Femur (tissue), 1 donor: Measurements from ENCODE around the gene SPOUT1.
A peak's percentile ranks its signal among the peaks of the same experiment; 100 is the strongest.

Experiments used
- DNase-seq: peaks from one replicate; pipeline ENCODE4 v3.0.0-alpha.2; 2017

Gene SPOUT1

GRCh38 chr9:128836509-128837145 is 7.0 kb upstream of the SPOUT1 start:
- DNase-seq: no peak

GRCh38 chr9:128835246-128836210 is 5.9 kb upstream of the SPOUT1 start:
- DNase-seq: no peak

- no peak for DNase-seq
Measured at GRCh38 chr9:128833696-128834095, 4.1 kb upstream of the SPOUT1 start.

- no peak for DNase-seq
Measured at GRCh38 chr9:128828719-128829452, 708 bp downstream of the SPOUT1 start.

- DNase-seq: no peak
Measured at GRCh38 chr9:128828267-128828666, 1.3 kb downstream of the SPOUT1 start.

GRCh38 chr9:128825923-128826700 is 3.5 kb downstream of the SPOUT1 start:
- DNase-seq: no peak

GRCh38 chr9:128824911-128825310 is 4.7 kb downstream of the SPOUT1 start:
- no peak for DNase-seq

GRCh38 chr9:128823903-128824406 is 5.6 kb downstream of the SPOUT1 start:
- no peak for DNase-seq

- no peak for DNase-seq
Measured at GRCh38 chr9:128823362-128823902, 6.2 kb downstream of the SPOUT1 start.

GRCh38 chr9:128822407-128823042 is 7.1 kb downstream of the SPOUT1 start:
- no peak for DNase-seq

GRCh38 chr9:128821584-128822406 is 7.8 kb downstream of the SPOUT1 start:
- no peak for DNase-seq

GRCh38 chr9:128820665-128821583 is 8.7 kb downstream of the SPOUT1 start:
- DNase-seq: no peak

- DNase-seq: no peak
Measured at GRCh38 chr9:128819716-128820664, 9.6 kb downstream of the SPOUT1 start.

- no peak for DNase-seq
Measured at GRCh38 chr9:128818839-128819715, 10.5 kb downstream of the SPOUT1 start.

GRCh38 chr9:128818099-128818838 is 11.3 kb downstream of the SPOUT1 start, which contains the start of gene ENDOG:
ENDOG (plus strand) TSS chr9:128818500; CDS start chr9:128818685, 185 bp downstream.
- peak; percentile 98 for DNase-seq

- no peak for DNase-seq
Measured at GRCh38 chr9:128810873-128811272, 18.7 kb downstream of the SPOUT1 start.
